ENCODE results near the gene PMVK.

PMVK gene

DNA sequence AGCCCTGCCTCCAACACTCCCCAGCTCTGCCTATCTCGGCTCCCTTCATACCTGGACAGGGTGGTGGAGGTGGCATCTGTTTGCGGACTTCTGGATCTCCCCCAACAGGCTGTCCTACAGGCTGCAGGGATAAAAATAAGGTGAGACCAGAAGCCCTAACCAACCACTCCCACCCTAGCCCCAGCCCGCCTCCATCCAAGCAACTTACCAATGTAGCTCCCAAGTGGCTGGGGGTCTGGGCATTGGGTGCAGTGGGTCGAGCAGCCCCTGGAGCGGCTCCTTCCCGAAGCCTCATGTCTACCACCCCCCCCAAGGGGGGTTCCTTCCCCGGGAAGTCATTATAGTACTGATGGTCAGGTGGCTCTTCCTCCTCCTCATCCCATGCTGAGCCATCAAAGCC is 29.6 kb upstream of the PMVK start:
- DNase-seq: no peak

DNA sequence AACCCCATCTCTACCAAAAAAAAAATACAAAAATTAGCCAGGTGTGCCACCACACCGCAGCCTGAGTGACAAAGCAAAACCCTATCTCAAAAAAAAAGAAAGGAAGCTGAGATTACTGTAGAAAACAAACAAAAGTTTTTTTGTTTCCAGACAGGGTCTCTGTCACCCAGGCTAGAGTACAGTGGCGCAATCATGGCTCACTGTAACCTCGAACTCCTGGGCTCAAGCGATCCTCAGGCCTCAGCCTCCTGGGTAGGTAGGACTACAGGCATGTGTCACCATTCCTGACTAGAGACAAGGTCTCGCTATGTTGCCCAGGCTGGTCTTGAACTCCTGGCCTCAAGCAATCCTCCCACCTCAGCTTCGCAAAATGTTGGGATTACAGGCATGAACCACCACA is 27.8 kb upstream of the PMVK start:
- DNase-seq: no peak

DNA sequence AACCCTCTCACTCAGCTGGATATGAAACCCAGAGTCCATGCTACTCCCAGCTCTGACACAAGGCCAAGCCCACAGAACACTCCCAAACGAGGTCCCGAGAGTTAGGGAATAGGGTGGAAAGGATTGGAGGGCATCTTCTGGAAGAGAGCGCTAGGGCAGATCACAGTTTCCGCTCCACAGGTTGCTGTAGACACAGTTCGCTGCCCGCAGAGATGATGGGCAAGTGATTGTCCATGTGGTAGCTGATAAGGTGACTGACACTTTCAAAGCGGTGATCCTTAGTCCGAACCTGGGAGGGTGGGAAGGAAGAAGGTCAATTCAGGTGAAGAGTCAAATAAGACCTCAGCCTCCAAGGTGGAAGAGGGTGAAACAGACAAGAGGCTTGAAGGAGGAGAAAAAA is 27.1 kb upstream of the PMVK start:
- no peak for DNase-seq

DNA sequence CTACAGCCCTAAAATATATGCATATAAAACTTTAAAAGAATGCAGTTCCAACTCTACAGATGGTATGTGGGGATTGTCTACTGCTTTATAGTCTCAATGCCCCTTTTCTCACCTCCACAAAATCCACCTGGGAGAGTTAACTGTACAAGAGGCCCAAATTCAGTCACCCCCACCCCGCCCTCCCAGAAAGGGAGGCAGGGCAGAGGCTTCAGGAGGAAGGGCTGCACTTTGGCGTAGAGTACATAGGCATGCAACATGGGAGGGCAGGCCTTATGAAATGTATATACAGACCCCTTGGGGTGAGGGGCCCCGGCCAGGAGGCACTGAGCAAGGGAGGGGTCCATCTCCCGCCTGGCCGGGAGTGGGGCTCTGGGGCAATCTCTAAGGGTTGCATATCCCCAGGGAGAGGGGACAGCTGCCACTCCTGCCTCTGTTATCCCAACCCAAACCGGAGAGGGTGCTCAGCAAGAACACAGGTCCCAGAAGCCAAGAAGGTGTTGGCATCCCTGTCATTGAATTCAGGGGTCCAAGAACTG is 26.3 kb upstream of the PMVK start:
- DNase-seq: no peak

DNA sequence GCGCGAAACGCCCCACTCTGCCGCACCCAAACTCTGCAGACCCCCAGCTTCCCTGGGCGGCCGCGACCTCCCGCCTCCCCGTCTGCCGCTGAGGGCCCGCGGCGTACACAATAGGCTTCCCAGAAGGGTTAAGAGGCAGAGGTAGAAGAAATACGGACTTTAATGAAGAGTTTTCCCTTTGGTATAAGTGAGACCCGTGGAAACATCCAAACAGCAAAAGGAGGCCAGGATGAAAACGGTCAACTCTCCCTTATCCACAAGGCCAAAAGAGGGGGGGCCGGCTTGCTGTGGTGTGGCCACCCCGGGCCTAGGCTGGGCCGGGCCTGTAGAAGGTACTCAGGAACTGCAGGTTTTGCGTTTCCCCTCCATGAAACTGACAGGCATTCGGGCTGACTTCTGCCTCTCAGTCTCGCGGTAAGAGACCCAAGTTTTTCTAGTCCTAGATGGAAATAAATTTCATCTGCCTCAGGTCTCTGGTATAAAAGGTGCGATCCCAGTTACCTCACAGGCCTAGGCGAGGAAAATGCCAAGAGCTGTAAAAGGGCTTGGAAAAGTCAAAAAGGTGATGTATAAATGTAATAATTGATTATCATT is 25.7 kb upstream of the PMVK start:
- DNase-seq: no peak

DNA sequence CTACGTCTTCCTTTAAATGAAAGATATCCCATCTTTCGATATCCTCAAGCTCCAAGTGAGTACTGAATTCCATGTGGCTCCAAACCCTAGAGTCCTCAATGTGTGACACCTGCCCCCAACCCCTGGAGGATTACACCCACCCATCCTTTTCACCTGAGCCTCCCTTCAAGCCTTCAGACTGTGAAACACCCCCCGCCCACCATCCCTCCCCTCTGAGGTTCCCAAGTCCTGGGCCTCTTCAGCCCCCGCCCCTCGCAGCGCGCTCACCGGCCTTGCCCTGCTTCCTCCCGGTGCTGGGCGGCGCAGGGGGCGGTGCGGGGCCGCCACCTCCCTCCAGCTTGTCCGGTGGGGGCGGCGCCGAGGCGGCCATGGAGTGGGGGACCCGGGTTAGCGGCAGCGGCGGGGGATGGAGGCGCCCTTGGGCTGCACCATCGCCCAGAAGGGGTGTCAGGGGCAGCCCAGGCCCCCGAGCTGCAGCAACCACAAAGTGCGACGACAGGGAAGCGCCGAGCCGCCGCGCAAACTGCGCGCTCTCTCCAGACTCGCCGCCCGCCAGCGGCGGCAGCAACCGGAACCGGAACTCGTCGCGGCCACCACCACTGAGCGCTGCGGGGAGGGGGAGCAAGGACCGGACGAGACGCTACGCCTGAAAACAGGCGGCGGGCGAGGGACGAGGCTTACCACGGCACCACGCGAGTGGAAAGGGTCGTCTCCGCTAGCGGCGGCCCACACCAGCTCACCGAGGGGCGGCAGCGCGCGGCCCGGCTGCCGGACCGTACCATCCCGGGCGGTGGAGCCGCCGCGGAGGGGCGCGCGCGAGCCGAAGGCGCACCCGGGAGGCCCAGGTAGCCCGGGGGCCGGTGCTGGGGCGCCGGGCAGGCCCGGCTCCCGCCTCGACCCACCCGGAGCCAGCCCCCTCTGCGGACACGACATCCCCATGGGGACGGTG is 25.0 kb upstream of the PMVK start, which contains the start of gene PYGO2:
TSS of gene PYGO2 (minus strand) at position 576 of the 949 bp plus-strand sequence. CDS start at position 370, 206 bp downstream.
- DNase-seq: peak; percentile 70

DNA sequence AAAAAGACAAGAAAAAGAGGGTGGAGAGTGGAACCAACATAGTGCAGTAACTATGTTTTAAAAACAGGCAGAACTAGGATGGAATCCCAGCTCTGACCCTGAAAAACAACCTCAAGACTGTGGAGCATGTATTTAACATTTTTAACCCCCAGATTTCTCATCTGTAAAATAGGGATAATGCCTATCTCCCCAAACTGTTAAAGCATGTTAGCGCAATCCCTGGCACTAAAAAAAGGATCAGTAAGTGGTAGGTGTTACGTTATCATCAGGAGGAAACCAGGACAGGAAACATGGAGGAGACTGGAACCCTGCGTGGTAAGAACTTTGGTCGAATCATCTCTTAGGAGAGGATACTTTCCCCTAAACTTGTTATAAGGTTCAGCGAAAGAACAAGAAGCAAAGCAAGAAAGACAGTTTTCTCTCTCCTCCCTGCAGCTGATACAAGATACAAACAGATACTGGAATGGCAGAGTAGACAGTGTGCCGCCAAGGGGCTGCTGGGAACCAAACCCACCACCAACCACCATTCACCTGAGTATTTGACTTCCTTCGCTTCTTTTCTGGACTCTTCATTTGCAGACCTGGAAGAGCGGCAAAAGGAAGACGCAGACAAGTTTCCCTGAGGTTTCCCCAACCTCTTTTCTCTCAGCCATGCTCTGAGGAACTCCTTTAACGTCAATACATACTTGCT is 24.1 kb upstream of the PMVK start:
- no peak for DNase-seq

DNA sequence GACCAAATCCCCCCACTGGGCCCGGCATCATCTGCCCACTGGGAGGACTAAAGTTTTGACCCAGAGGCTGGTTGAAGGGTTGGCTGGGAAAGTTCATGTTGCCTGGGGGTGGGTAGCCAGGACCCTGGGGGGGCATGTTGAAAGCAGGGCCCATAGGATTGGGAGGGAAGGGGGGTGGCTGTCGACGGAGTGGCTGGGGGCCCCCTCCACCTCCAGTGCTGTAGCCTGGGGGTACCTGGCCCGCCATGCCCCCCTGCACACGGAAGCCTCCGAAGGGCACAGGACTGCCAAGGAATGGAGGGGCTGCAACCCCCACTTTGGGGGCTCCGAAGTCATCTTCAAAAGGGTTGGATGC is 22.9 kb upstream of the PMVK start:
- DNase-seq: no peak

DNA sequence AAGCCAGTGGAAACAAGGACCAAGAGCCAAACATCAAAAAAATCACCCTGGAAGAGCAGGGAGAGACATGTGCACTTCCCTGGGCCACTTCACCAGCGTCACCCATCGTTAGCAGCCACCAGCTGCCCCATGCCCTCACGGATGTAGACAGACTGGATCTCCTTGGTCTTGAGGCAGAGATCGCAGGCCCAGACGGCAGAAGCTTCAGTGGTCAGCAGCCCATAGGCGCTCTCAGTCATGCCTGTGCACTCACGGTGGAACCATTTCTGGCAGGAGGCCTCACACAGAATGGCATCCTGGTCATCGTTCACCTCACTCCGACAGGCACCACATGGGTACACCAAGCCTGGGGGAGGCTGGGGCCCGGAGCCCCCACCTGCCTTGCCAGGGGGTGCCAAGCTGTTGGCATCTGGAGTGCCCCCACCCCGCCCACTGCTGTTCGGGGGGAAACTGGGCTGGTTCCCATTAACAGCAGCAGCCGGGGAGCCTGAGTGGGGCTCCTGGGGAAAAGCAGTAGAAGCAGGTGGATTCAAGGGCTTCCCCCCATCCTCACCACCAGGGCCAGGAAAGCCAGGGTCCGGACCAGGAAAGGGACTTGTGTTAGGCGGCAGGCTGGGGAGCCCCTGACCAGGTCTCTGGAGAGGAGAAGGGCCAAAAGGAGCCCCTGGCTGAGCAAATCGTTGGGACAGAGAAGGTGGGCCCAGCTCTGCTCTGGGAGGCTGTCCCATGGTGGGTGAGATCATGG is 22.3 kb upstream of the PMVK start:
- DNase-seq: no peak

DNA sequence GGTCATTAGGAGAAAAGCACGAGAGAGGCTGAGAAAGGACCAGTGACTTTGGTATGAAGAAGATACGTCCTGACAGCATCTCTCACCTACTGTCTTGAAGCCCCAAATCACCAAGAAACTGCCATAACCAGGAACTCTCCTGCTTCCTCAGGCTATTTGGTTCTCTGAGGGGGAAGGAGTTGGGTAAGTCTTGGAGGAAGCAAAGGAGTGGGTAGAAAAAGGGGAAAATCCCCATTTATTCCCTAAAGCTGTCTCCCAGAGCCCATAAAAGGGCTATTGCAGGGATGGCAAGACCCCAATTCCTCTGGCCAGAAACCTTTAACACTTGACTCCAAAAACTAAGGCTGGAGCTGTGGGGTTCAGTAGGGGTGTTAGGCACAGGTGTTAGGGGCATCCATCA is 21.5 kb upstream of the PMVK start:
- DNase-seq: no peak

DNA sequence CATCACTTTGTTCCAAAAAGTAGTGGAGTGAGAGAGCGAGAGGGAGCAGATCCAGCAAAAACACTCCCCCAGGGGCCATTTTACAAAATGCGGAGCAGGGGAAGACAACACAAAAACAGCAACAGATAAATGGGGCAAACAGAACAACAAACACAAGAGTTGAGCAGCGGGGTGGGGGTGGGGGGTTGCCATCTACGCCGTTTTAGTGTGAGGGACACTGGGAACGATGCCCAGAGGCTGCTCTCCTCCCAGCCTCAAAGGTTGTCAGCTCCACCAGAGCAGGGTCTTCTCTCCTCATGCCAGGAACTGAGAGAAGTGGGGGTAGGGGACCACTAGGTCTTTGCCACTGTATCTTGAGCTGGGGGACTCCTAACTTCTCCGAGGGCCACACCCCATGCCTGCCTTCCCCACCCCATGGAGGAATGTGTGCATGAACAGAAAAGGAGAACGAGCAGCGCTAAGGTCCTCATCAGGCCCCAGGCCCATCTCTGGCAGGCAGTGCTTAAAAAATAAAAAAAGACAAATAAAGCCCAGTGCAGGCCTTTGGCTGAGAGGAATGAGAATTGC is 20.7 kb upstream of the PMVK start:
- no peak for DNase-seq

DNA sequence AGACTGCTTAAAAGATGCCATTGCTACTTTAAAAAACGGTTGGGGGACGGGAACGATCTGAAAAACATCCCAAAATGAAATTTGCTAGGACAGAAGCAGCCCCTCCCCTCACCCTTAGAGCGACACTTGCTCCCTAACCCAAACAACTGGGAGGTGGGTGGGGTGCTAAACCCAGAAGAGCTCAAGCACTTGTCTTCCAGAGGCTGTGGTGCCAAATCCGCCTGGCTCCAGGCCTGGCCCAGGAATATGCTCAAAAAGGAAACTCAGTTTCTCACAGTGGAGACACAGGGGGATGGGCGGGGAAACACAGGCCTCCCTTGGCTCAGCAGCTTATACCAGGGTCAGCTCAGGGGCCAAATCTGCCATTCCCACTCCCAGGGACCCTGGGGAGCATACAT is 20.0 kb upstream of the PMVK start:
- DNase-seq: no peak

DNA sequence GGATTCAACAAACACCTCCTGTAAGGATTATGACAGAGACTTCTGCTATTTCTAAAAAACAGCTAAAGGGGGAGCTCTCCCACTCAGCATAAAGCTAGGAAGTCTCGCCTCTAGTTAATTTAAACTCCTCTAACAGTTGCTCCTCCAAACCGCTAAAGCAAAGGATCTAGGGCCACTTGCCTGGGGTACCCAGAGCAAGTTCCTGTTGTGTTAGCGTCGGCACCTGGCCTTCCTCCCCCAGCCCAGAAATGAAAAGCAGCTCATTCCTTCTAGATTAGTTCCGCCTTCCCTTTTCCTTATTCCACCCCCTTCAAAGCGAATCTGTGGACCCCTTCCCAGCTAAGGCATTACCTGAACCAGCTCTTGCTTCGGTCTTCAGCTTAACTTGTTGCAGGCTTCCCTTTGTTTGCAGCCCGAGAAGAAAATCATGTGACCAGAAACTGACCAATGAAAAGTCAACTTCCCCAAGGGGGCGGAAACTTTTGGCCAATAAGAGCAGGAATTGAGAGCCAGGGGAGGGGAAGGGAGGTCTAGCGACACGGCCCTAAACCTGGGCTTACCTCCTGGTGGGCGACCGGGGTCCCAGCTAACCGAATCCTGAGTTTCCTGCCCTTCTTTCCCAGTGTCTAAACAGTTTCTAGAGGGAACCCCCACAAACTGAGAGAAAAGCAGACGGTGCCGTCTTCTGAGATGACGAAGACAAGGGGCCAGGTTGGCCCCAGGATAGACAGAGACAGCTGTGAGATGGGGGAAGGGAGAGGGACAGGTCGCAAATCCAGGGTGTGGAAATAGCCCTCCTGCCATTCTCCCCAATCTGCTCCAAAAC is 19.4 kb upstream of the PMVK start, which contains the start of gene PBXIP1:
TSS of gene PBXIP1 (minus strand) at position 382 of the 826 bp plus-strand sequence. CDS start 2,378 bp downstream, outside the sequence.
- peak; percentile 91 for DNase-seq

DNA sequence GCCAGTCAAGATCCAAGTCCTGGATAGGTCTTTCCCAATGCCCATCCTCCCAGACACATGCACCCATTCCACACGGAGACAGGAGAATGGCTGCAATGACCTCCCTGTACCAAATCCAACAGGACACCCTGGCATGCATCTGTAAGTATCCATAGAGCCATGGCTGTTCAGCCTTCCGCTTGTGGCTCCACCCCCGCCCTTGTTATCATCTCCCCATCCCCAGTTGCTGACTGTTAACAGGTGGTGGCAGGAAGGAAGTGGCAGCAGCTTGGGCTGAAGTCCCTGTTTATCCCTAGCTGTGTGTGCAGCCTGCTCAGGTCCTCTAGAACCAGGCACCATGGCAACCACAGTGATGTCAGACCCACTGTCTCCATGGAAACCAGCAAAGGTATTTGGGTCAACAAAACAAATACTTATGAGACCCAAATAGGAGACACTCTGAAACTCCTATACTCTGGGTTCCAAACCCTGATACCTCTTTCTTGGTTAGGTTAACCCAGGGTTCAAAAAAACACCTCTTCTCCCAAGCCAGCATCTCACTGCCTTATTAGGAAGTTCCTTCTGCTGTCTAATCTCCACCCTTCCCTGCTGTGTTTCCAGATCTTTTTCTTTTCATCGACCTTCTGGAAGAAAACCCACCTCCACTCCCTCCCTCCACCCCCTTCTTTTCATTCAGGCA is 18.7 kb upstream of the PMVK start:
- no peak for DNase-seq

DNA sequence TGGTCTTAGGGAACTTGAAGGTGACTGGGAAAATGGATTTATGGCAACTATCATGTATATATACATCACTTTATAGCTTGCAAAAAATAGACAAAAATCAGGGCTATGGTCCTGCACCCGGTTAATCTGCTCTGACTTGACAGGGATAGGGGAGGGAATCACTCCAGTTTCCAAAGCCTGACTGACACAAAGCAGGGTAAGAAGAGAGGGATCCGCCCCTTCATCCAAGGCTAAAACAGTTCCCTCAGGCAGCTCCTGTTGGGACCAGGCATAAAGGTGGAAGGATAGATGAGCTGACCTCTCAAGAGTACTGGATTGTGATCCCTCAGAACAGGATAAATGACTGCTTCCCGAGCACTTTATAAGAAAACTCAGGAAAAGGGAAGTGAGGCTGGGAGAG is 18.0 kb upstream of the PMVK start:
- no peak for DNase-seq

DNA sequence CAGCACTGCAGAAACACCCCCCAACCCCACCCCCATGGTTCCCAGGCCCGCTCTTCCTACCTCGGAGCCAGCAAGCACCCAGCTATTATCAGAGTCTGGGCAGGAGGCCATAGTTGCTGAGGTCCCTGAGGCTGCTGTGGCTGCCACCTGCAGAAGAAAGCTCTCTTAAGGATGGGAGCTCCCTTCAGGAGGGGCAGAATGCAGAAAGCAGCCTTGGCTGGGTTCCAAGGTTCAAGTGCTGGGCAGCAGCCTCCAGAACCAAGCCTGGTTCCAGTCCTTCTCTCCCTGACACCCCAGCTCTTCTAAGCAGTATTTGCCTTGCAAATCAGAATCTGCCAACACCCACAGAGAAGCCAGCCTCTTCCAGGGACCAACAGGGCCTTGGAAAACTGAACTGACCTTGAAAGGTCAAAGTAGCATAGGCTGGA is 17.1 kb upstream of the PMVK start:
- no peak for DNase-seq

DNA sequence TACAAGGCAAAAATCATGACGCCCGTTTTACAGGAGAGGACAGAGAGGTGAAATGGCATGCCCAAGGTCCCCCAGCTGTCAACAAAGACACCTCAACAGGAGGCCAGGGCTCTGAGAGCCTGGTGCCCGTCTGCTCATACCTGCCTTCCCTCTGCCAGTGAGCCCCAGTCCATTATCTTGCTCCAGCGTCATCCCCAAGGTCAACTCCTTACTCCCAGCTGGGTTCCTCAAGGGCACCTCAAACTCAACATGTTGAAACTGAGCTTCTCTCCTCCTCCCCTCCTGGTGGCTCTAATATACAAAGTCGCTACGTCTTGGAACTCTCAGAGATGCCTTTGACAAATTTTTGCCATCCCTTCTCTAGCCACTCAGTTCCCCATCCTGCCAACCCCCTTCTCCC is 16.1 kb upstream of the PMVK start:
- no peak for DNase-seq

DNA sequence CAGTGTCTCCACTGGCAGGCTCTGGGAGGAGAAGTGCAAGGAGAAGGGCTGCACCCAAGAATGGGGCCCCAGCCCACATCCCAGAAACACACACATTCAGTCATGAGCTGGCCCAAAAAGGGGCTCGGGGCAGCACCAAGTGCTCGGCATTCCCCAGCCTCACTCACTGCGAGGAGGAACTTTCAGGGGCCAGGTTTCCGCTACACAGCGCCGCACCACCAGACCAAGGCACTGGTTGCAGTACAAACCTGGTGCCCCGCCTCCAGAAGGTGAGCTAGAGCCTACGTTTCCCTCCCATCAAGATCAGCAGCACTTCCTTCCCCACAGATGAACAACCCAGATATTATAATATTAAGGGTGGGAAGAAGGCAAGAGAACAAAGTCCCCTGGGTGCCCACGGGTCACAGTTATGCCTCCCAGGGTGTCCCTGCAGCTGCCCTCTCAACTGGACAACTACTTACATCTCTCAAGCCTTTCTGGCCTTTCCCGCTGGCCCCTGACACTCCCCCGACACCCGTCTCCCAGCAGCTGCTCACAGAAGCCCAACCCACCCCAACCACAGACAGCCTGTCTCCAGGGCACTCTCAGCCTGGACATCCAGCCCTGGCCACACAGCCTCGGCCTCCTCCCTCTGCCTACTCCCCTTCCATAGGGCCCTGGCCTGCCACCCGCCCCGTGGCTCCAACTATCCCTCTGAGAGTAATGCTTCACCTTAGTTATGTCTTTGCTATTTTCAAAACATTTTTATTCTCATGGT is 15.6 kb upstream of the PMVK start:
- no peak for DNase-seq

DNA sequence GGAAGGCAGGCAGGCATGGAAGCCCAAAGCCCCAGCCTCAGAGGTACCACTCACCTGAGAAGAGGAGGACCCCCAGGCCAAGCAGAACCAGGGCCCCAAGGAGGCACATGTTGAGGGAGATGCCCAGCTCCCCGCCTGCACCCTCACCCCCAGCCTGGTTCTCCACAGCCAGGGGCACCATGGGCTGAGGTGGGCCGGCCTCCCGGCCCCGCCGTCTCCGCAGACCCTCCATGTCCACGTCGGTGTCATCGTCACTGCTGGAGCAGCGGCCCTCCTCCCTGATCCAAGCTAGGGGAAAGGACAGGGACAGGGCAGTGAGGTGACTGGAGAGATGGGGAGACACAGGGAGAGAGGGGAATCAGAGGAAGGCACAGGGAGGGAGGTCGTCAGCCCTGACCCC is 11.6 kb upstream of the PMVK start:
- no peak for DNase-seq
